NOMO-1 (cell line): ENCODE results near the gene UBE3B.

ENCODE experiments used
- DNase-seq, 2 experiments: peaks; one replicate each; lab custom pipeline; 2025; ENCODE audit not compliant: unreplicated experiment in 2 of 2; lab: John Stamatoyannopoulos, UW

The UBE3B gene

GRCh38 chr12:109448707-109449390 is 28.6 kb upstream of the UBE3B start:
- DNase-seq, result no peak

- no peak for DNase-seq
These were observed 27.4 kb upstream of the UBE3B start for GRCh38 chr12:109449845-109450532.

- DNase-seq, result no peak
These were observed 26.5 kb upstream of the UBE3B start for GRCh38 chr12:109450980-109451379.

- DNase-seq, result no peak
These were observed 26.0 kb upstream of the UBE3B start for GRCh38 chr12:109451400-109451799.

- DNase-seq, result no peak
These were observed 24.9 kb upstream of the UBE3B start for GRCh38 chr12:109452489-109452888.

- DNase-seq, result no peak
These were observed 21.7 kb upstream of the UBE3B start for GRCh38 chr12:109455706-109456105.

- no peak for DNase-seq
These were observed 19.3 kb upstream of the UBE3B start for GRCh38 chr12:109458086-109458485.

GRCh38 chr12:109458771-109459208 is 18.6 kb upstream of the UBE3B start:
- DNase-seq, result no peak

- no peak for DNase-seq
These were observed 18.2 kb upstream of the UBE3B start for GRCh38 chr12:109459247-109459646.

GRCh38 chr12:109460538-109460937 is 16.9 kb upstream of the UBE3B start:
- DNase-seq, result no peak

GRCh38 chr12:109461049-109461845 is 16.2 kb upstream of the UBE3B start:
- peak; percentile 22 to 67 for DNase-seq

GRCh38 chr12:109461846-109462756 is 15.3 kb upstream of the UBE3B start:
- no peak for DNase-seq

- DNase-seq, result peak; percentile 26 to 77
These were observed 14.4 kb upstream of the UBE3B start for GRCh38 chr12:109462868-109463692.

GRCh38 chr12:109463756-109464155 is 13.7 kb upstream of the UBE3B start:
- DNase-seq, result no peak

GRCh38 chr12:109464642-109465351 is 12.6 kb upstream of the UBE3B start:
- no peak for DNase-seq

- no peak for DNase-seq
These were observed 11.1 kb upstream of the UBE3B start for GRCh38 chr12:109466305-109466704.

GRCh38 chr12:109466821-109467220 is 10.6 kb upstream of the UBE3B start:
- no peak for DNase-seq

- DNase-seq, result peak in 1 of 2 experiments; percentile 33
These were observed 9.3 kb upstream of the UBE3B start for GRCh38 chr12:109467978-109468676.
